Measurements from ENCODE around the gene CTNNBL1.

DNA sequence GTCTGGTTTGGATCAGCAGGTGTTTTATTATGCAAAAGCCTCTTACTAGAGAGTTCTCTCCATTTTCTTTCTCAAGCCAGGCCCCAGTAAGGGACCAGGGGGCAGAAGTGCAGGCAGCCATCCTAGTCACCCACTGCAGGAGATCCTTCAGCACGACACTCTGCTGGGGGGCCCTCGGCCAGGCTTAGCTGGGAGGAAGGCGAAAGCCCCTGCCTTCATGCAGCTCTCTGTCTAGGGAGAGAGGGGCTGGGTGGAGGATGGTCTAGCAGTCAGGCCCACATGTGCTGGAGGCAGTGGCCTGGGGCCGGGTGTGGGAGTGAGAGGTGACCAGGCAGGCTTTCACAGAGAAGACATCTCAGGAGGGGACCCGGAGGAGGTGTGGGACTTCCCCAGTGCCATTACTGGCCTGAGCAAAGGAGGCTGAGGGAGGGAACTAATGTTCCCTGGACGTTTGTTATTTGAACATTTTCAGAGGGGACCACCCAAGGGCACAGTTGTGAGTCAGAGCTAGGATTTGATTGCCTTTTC lies 175.6 kb downstream of the CTNNBL1 start:
- TF ChIP-seq CTCF (IDR thresholded peaks at IDR 0.05) (no peak), POLR2A (IDR thresholded peaks at IDR 0.05) (no peak)
